Measurements from ENCODE around the gene SHROOM2. TPM values are rescaled to one million over a fixed set of nuclear protein-coding genes. Genes with fewer than 3 reads are reported as not detected.

SHROOM2 gene
- total RNA-seq, 1 experiment from 2014 or later: 1.2 TPM

DNA sequence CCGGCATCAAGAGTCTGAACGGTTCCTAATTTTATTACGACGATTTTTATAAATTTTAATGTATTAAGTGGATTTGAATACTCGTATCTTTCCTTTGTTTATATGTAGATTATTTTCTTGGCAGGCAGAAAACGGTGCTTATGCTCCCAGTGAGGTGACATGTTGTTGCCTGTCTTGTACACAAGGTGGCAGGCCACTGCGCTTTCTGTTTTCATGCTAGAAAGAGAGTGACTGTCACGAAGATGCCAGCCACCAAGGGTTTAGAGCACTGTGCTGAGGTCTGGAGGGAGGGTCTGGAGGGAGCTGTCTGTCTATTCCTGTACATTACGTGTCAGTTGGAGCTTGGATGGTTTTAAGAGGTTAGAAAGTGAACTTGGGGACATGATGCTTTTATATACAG is 87.7 kb downstream of the SHROOM2 start:
- BruUV-seq (replicated peaks): no TSS peak
- intact Hi-C loops (cut with micrococcal nuclease): no loop called here
- ChIA-PET CTCF (interaction anchor here (0.5 to 3.0 kb wide), 7 partner anchors 12 to 239 kb away, joined by 3 to 9 read pairs (median 3); no protein-coding TSS in a partner anchor), POLR2A (no interaction called here)
- DNase-seq (ENCODE audit: unreplicated experiment): peak; percentile 61
- Mint-ChIP-seq H3K4me3 (ENCODE audit: unreplicated experiment) (no peak overlapping the region), H3K36me3 (ENCODE audit: insufficient read depth, unreplicated experiment) (peaks cover 5% of the 10 kb centered on the region), H3K4me1 (ENCODE audit: insufficient read depth, unreplicated experiment) (peaks cover 27% of the 10 kb centered on the region), H3K27ac (ENCODE audit: low read depth, unreplicated experiment) (no peak overlapping the region), H3K9me3 (ENCODE audit: unreplicated experiment) (no peaks in the 10 kb centered on the region), H3K27me3 (ENCODE audit: insufficient read depth, unreplicated experiment) (no peaks in the 10 kb centered on the region)
- TF ChIP-seq, protein P1, sequence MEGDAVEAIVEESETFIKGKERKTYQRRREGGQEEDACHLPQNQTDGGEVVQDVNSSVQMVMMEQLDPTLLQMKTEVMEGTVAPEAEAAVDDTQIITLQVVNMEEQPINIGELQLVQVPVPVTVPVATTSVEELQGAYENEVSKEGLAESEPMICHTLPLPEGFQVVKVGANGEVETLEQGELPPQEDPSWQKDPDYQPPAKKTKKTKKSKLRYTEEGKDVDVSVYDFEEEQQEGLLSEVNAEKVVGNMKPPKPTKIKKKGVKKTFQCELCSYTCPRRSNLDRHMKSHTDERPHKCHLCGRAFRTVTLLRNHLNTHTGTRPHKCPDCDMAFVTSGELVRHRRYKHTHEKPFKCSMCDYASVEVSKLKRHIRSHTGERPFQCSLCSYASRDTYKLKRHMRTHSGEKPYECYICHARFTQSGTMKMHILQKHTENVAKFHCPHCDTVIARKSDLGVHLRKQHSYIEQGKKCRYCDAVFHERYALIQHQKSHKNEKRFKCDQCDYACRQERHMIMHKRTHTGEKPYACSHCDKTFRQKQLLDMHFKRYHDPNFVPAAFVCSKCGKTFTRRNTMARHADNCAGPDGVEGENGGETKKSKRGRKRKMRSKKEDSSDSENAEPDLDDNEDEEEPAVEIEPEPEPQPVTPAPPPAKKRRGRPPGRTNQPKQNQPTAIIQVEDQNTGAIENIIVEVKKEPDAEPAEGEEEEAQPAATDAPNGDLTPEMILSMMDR (IDR thresholded peaks at IDR 0.05; ENCODE audit: unreplicated experiment): peak; percentile 52

DNA sequence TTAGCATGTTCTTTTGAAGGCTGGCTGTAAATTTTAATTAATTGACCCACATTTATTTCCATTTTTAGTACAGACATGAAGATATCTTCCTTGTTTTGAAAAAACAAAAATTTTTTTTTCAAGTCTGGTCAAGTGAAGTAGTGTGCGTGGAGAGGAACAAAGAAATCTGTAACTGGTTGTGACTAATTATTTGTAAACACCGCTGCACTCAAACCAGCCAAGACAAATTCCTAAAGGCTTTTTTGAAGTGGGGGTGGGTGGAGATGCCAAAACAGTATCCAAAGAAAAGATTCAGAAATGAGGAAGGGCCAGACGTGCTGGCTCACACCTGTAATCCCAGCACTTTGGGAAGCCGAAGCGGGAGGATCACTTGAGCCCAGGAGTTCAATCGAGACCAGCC is 88.3 kb downstream of the SHROOM2 start:
- Mint-ChIP-seq H3K9me3 (ENCODE audit: unreplicated experiment) (no peaks in the 10 kb centered on the region), H3K36me3 (ENCODE audit: insufficient read depth, unreplicated experiment) (peaks cover 5% of the 10 kb centered on the region), H3K27ac (ENCODE audit: low read depth, unreplicated experiment) (no peak overlapping the region), H3K4me1 (ENCODE audit: insufficient read depth, unreplicated experiment) (peaks cover 27% of the 10 kb centered on the region), H3K4me3 (ENCODE audit: unreplicated experiment) (no peak overlapping the region), H3K27me3 (ENCODE audit: insufficient read depth, unreplicated experiment) (no peaks in the 10 kb centered on the region)
- DNase-seq (ENCODE audit: unreplicated experiment): peak; percentile 30
- TF ChIP-seq, protein P1 (IDR thresholded peaks at IDR 0.05; ENCODE audit: unreplicated experiment): no peak
- ChIA-PET CTCF (interaction anchor here (0.5 to 3.0 kb wide), 9 partner anchors 12 to 406 kb away, joined by 3 to 9 read pairs (median 3); no protein-coding TSS in a partner anchor), POLR2A (interaction anchor here (0.7 kb wide), 1 partner anchor 25 kb away, joined by 3 read pairs; no protein-coding TSS in a partner anchor)
- intact Hi-C loops (cut with micrococcal nuclease): no loop called here
- BruUV-seq (replicated peaks): no TSS peak

DNA sequence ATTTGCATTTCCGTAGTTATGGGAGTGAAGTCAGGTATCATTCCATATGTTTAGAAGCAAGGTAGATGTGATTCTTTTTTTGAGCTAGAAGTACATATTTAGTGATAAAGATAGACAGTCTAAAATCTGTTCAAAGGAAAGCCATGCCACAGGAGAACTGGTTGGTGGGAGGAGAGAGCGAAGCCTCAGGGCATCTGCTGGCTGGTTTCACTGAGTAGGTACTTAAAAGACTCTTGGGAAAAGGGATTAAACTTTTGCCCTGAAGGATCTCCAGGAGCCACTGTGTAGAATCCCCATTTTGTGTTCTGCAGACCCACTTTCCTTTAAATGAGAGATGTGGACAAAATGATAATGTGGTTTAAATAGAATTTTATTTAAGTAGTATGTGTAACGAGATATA is 89.6 kb downstream of the SHROOM2 start:
- Mint-ChIP-seq H3K4me1 (ENCODE audit: insufficient read depth, unreplicated experiment) (peaks cover 27% of the 10 kb centered on the region), H3K4me3 (ENCODE audit: unreplicated experiment) (no peak overlapping the region)
- CTCF ChIA-PET: interaction anchor here (1.9 kb wide), 1 partner anchor 17 kb away, joined by 6 read pairs; no protein-coding TSS in a partner anchor

DNA sequence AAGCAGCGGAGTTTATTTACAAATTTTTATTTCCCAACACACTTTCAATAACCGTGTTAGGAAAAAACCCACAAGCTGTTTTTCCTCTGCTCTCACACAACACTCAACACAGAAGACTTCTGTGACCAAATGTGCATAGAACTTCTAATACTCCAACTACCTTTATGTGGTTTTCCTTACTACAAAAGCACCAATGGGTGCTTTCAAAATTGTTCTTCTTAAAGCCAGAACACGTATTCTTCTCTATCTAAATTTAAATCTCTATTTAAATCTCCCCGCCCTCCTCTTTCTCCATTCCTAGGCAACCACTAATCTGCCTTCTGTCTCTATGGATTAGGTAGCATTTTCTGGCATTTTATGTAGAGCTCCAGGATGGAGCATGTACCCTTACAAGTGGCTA is 90.0 kb downstream of the SHROOM2 start:
- H3K4me1 Mint-ChIP-seq (ENCODE audit: insufficient read depth, unreplicated experiment): peaks cover 25% of the 10 kb centered on the region
- no peak overlapping the region for H3K27ac Mint-ChIP-seq (ENCODE audit: low read depth, unreplicated experiment)
- POLR2A ChIA-PET: interaction anchor here (1.1 kb wide), 1 partner anchor 13 kb away, joined by 3 read pairs; no protein-coding TSS in a partner anchor
- TF ChIP-seq, protein P1 (IDR thresholded peaks at IDR 0.05; ENCODE audit: unreplicated experiment): no peak
- intact Hi-C loops (cut with micrococcal nuclease): no loop called here
- no peak for DNase-seq (ENCODE audit: unreplicated experiment)
- H3K9me3 Mint-ChIP-seq (ENCODE audit: unreplicated experiment): no peaks in the 10 kb centered on the region
- H3K27me3 Mint-ChIP-seq (ENCODE audit: insufficient read depth, unreplicated experiment): no peaks in the 10 kb centered on the region
- CTCF ChIA-PET: interaction anchor here (0.6 to 1.9 kb wide), 3 partner anchors 14 to 29 kb away, joined by 3 to 6 read pairs (median 4); no protein-coding TSS in a partner anchor
- no peak overlapping the region for H3K4me3 Mint-ChIP-seq (ENCODE audit: unreplicated experiment)
- BruUV-seq (replicated peaks): no TSS peak
- H3K36me3 Mint-ChIP-seq (ENCODE audit: insufficient read depth, unreplicated experiment): peaks cover 5% of the 10 kb centered on the region

More for the DNA sequence above, 89.6 kb downstream of the SHROOM2 start:
- Mint-ChIP-seq H3K27me3 (ENCODE audit: insufficient read depth, unreplicated experiment) (no peaks in the 10 kb centered on the region), H3K9me3 (ENCODE audit: unreplicated experiment) (no peaks in the 10 kb centered on the region), H3K36me3 (ENCODE audit: insufficient read depth, unreplicated experiment) (peaks cover 5% of the 10 kb centered on the region), H3K27ac (ENCODE audit: low read depth, unreplicated experiment) (no peak overlapping the region)
- BruUV-seq (replicated peaks): no TSS peak
- intact Hi-C loops (cut with micrococcal nuclease): no loop called here
- POLR2A ChIA-PET: interaction anchor here (1.1 kb wide), 1 partner anchor 14 kb away, joined by 3 read pairs; no protein-coding TSS in a partner anchor
- TF ChIP-seq, protein P1 (IDR thresholded peaks at IDR 0.05; ENCODE audit: unreplicated experiment): no peak
- DNase-seq (ENCODE audit: unreplicated experiment): no peak

Measured in MCF 10A (cell line).